ENCODE data around the gene LRRC8B.
"Not testable (repeated sequence)": the region's sequence is repeated elsewhere in the genome, so short reads cannot be mapped to it uniquely, and the experiment has no call there.

The LRRC8B gene

DNA sequence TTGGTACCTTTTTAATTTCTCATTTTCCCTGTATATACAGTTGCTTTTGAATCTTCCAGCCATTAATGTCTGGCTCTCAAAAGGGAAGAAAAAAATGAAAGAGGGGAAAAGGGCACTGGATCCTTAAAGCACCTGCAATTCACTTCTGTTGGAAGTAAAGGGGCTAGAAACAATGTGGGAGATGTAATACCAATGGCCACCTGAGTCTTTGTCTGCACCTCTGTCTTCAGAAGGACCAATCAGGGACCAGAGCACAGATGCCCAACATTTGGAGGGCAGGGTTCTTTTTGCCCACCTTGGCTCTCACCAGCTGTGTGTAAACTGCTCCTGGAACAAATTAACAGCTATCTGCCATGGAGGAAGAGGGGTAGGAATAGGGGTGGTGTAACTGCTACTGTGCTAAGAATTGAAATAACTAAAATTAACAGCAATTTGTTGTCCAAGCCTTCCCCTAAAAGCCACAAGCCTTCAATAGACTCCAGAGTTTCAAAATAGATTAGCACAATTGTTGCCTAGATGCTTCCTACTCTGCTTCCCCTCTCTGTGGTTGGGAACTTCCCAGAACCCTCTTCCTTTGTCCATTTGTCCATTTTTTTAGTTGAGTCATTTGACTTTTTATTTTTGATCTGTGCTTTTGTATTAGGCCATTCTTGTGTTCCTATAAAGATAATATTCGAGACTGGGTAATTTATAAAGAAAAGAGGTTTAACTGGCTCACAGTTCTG lies 11.5 kb upstream of the LRRC8B start:
- Mint-ChIP-seq H3K27ac (no peak overlapping the region), H3K4me1 (ENCODE audit: low read depth) (peaks cover 21% of the 10 kb centered on the region), H3K9me3 (peaks cover 12% of the 10 kb centered on the region), H3K4me3 (no peak overlapping the region), H3K27me3 (peaks cover 7% of the 10 kb centered on the region), H3K36me3 (ENCODE audit: low read depth) (no peaks in the 10 kb centered on the region)
- DNase-seq, result no peak

DNA sequence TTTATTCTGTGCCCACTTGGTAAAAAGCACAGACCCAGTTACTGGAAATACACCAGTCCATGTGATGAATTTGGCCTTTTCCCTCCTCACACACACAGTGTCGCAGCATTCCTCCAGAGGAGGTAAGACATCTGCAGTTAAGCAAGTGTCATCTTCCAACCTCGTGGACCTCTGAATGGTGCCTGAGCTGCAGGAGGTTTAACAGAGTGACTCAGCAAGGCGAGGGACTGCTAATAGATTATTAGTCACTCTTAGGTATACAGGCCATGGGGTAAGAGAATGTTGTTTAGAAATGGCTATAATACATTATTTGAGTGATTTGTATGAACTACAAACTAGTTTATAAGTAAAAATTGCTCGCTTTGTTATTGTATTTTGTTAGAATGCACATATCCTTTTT lies 8.6 kb upstream of the LRRC8B start:
- no peak for DNase-seq
- Mint-ChIP-seq H3K4me1 (ENCODE audit: low read depth) (peaks cover 32% of the 10 kb centered on the region), H3K4me3 (no peak overlapping the region), H3K9me3 (peaks cover 5% of the 10 kb centered on the region), H3K27me3 (peaks cover 7% of the 10 kb centered on the region), H3K27ac (peak overlapping the region; percentile 85), H3K36me3 (ENCODE audit: low read depth) (no peaks in the 10 kb centered on the region)

DNA sequence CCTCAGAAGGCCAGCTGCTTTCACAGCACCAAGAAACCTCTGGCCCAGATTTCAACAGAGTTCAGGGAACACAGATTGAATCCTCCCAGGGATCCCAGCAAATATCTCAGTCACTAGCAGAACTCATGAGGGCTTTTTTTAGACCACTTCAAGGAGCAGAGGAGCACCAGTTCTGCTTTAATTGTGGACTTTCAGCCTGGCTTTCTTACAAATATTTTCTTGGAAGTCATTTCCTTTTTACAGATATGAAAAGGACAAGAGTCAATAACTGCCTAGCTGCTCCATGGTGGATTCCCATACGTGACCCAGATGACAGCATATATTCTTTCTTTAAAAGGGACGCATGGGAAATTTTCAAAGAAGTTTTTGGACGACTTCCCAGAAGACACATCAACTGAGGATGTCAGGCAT lies 6.4 kb upstream of the LRRC8B start:
- Mint-ChIP-seq H3K4me1 (ENCODE audit: low read depth) (peaks cover 38% of the 10 kb centered on the region), H3K4me3 (no peak overlapping the region), H3K36me3 (ENCODE audit: low read depth) (peaks cover 8% of the 10 kb centered on the region), H3K27ac (no peak overlapping the region), H3K9me3 (peaks cover 5% of the 10 kb centered on the region), H3K27me3 (peaks cover 7% of the 10 kb centered on the region)
- no peak for DNase-seq

GRCh38 chr1:89519779-89520358 lies 4.8 kb upstream of the LRRC8B start:
- no peak for DNase-seq
- Mint-ChIP-seq H3K4me1 (ENCODE audit: low read depth) (peaks cover 49% of the 10 kb centered on the region), H3K9me3 (peaks cover 5% of the 10 kb centered on the region), H3K27ac (peak overlapping the region; percentile 44), H3K36me3 (ENCODE audit: low read depth) (peaks cover 12% of the 10 kb centered on the region), H3K4me3 (no peak overlapping the region), H3K27me3 (no peaks in the 10 kb centered on the region)

GRCh38 chr1:89521977-89522376 lies 2.7 kb upstream of the LRRC8B start:
- not testable (repeated sequence) for H3K9me3 Mint-ChIP-seq, H3K4me3 Mint-ChIP-seq, DNase-seq, H3K27me3 Mint-ChIP-seq, H3K27ac Mint-ChIP-seq
- peaks cover 12% of the 10 kb centered on the region for H3K36me3 Mint-ChIP-seq (ENCODE audit: low read depth)
- peaks cover 42% of the 10 kb centered on the region for H3K4me1 Mint-ChIP-seq (ENCODE audit: low read depth)

DNA sequence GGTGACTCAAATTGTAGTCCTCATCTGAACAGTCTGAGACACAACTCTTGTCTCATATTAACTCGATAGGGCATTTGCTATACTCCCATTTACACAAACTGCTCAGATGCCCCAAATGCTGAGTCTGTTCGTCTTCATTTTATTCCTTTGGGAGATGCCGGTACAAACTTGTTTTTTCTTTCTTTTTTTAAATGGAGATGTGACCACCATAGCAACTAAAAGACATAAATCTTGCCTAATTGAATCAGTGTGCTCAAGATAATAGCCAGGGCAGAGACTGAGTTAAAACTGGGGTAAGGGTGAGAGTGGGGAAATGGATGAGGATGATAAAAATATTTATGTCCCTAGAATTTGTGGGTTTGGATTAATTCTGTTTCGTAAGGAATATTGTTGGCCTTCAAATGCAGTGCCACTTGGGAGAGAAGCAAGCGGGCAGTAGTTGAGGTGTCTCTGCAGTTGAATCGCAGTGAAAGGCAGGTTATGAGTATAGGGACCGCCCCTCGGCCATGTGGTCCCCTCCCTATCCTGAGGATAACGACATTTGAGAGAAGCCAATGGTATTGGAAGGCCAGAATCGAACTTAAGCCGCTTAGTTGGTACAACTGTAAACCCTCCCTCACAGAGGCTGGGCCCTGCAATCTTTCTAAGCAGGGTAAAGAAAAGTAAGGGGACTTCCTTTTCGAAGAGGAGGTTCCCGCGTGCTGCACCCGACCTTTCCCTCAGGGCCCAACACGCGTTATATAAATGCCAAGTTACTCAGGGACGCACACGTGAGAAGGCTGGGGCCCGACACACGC lies 859 bp upstream of the LRRC8B start:
- Mint-ChIP-seq H3K36me3 (ENCODE audit: low read depth) (peaks cover 12% of the 10 kb centered on the region), H3K9me3 (peaks cover 5% of the 10 kb centered on the region), H3K4me3 (no peak overlapping the region), H3K27me3 (no peaks in the 10 kb centered on the region), H3K27ac (no peak overlapping the region), H3K4me1 (ENCODE audit: low read depth) (peaks cover 38% of the 10 kb centered on the region)
- DNase-seq, result no peak

GRCh38 chr1:89525169-89525855 lies 683 bp downstream of the LRRC8B start:
- Mint-ChIP-seq H3K27ac (no peak overlapping the region), H3K9me3 (peaks cover 5% of the 10 kb centered on the region), H3K4me1 (ENCODE audit: low read depth) (peaks cover 37% of the 10 kb centered on the region), H3K36me3 (ENCODE audit: low read depth) (peaks cover 18% of the 10 kb centered on the region), H3K27me3 (no peaks in the 10 kb centered on the region), H3K4me3 (no peak overlapping the region)
- DNase-seq, result no peak

DNA sequence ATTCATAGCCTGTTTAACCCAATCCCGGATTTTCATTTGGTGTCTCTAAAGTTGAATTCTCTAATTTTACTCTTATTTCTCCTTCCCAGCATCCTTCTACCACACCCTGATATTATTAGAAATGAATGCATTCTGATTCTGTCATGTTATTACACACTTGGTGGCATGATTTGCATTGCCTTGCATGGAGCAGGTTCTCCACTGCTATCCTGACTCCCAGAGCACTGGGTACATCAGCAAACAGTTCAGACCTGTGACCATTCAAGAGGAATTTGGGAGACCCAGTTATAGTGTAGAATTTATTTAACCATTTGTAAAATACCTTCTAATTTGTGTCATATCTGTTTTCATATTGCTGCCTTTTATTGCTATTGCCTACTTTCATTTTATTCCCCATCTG lies 2.6 kb downstream of the LRRC8B start:
- no peak overlapping the region for H3K27ac Mint-ChIP-seq
- no peaks in the 10 kb centered on the region for H3K27me3 Mint-ChIP-seq
- H3K36me3 Mint-ChIP-seq (ENCODE audit: low read depth), result peaks cover 37% of the 10 kb centered on the region
- H3K4me3 Mint-ChIP-seq, result no peak overlapping the region
- no peak for DNase-seq
- H3K4me1 Mint-ChIP-seq (ENCODE audit: low read depth), result peaks cover 51% of the 10 kb centered on the region
- peaks cover 10% of the 10 kb centered on the region for H3K9me3 Mint-ChIP-seq

DNA sequence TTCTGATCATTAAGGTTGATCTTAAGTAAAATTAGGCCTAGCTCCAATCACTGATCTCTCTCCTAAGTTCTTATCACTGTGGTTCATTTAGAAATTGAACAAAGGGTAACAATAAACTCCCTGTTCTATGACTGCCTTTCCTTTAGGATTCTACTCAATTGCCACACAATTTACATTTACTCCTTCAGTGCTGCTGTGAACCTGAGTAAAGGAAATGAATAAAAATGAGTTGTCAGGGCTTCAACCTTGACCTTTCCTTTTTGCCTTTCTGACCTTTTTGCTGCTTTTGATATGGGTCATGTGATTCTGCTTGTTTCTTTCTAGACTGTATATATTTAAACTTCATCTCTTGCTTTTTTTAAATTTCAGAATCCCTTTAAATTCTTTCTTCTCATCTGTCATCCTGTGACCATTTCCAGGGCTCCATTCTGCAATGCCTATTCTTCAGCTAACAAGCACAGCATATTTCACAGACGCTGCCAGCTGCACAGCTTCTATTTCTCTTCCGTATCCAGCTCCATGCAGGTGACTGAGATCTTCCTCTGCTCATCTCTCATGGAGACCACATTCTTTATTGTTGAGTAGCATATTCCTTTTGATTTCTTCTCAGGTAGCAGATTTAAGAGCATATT lies 3.2 kb downstream of the LRRC8B start:
- Mint-ChIP-seq H3K4me1 (ENCODE audit: low read depth) (peaks cover 52% of the 10 kb centered on the region), H3K27me3 (no peaks in the 10 kb centered on the region), H3K36me3 (ENCODE audit: low read depth) (peaks cover 39% of the 10 kb centered on the region), H3K4me3 (no peak overlapping the region), H3K9me3 (peaks cover 6% of the 10 kb centered on the region), H3K27ac (no peak overlapping the region)
- no peak for DNase-seq

- H3K9me3 Mint-ChIP-seq, result peaks cover 5% of the 10 kb centered on the region
- no peak overlapping the region for H3K27ac Mint-ChIP-seq
- H3K4me3 Mint-ChIP-seq, result no peak overlapping the region
- DNase-seq, result no peak
- peaks cover 39% of the 10 kb centered on the region for H3K36me3 Mint-ChIP-seq (ENCODE audit: low read depth)
- H3K27me3 Mint-ChIP-seq, result no peaks in the 10 kb centered on the region
- peaks cover 52% of the 10 kb centered on the region for H3K4me1 Mint-ChIP-seq (ENCODE audit: low read depth)
Observed at GRCh38 chr1:89528382-89528780, 3.8 kb downstream of the LRRC8B start.

- peak overlapping the region; percentile 64 for H3K27ac Mint-ChIP-seq
- peaks cover 44% of the 10 kb centered on the region for H3K36me3 Mint-ChIP-seq (ENCODE audit: low read depth)
- peaks cover 5% of the 10 kb centered on the region for H3K9me3 Mint-ChIP-seq
- DNase-seq, result no peak
- H3K4me3 Mint-ChIP-seq, result no peak overlapping the region
- H3K4me1 Mint-ChIP-seq (ENCODE audit: low read depth), result peaks cover 52% of the 10 kb centered on the region
- no peaks in the 10 kb centered on the region for H3K27me3 Mint-ChIP-seq
Observed at GRCh38 chr1:89529196-89529595, 4.6 kb downstream of the LRRC8B start.

- H3K4me1 Mint-ChIP-seq (ENCODE audit: low read depth), result peaks cover 60% of the 10 kb centered on the region
- H3K27ac Mint-ChIP-seq, result peak overlapping the region; percentile 50
- no peaks in the 10 kb centered on the region for H3K27me3 Mint-ChIP-seq
- peak overlapping the region; percentile 26 for H3K4me3 Mint-ChIP-seq
- peaks cover 5% of the 10 kb centered on the region for H3K9me3 Mint-ChIP-seq
- no peak for DNase-seq
- peaks cover 58% of the 10 kb centered on the region for H3K36me3 Mint-ChIP-seq (ENCODE audit: low read depth)
Observed at GRCh38 chr1:89530444-89531089, 5.9 kb downstream of the LRRC8B start.

DNA sequence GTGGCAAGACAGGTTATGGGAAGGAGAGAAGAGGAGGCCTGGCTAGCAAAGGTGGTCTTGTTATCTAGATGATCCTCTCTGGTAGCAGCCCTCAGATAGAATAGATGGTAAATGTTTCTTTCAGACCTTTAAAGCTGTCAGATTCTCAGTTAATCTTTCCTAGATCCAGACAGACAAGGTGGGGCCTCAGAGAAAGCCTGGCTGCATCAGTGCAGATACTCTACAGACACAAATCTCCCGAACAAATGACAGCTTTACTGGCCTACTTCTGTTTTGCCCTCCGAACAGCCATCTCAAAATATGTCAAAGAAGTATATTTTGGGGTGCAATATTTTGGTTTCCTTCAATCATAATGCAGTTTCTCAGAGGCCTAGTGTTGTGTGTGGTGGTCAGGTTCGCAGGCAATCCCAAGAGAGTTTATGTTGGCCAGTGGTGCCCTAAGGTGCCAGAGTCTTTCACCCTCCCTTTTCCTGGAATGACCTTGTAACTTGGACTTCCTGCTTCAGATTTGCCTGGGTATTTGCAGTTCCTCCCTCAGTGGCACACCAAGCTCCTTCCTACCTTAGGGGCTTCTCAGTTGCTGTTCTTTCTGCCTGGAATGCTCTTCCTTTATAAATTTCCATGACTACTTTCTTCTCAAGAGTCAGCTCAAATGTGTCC lies 7.0 kb downstream of the LRRC8B start:
- Mint-ChIP-seq H3K4me3 (peak overlapping the region; percentile 20), H3K27ac (peak overlapping the region; percentile 50), H3K9me3 (peaks cover 5% of the 10 kb centered on the region), H3K27me3 (no peaks in the 10 kb centered on the region), H3K36me3 (ENCODE audit: low read depth) (peaks cover 68% of the 10 kb centered on the region), H3K4me1 (ENCODE audit: low read depth) (peaks cover 66% of the 10 kb centered on the region)
- DNase-seq, result no peak

Measured in activated T-cell treated with anti-CD3 and anti-CD28 coated beads, Interleukin-2, amount 50 U/mL, for 24 hours (primary cell).